Measurements from ENCODE around the gene CBFA2T2.
"Not testable (repeated sequence)": the region's sequence is repeated elsewhere in the genome, so short reads cannot be mapped to it uniquely, and the experiment has no call there.

Gene CBFA2T2

GRCh38 chr20:33508015-33508414 is 18.1 kb downstream of the CBFA2T2 start:
- not testable (repeated sequence) for DNase-seq

GRCh38 chr20:33509057-33509456 is 19.2 kb downstream of the CBFA2T2 start:
- not testable (repeated sequence) for DNase-seq

GRCh38 chr20:33511876-33512275 is 22.0 kb downstream of the CBFA2T2 start:
- DNase-seq: not testable (repeated sequence)

GRCh38 chr20:33515569-33516216 is 25.8 kb downstream of the CBFA2T2 start:
- DNase-seq: no peak

GRCh38 chr20:33516882-33517281 is 27.0 kb downstream of the CBFA2T2 start:
- DNase-seq: no peak

GRCh38 chr20:33518071-33518470 is 28.2 kb downstream of the CBFA2T2 start:
- no peak for DNase-seq

- no peak for DNase-seq
Observed at GRCh38 chr20:33521461-33521860, 31.6 kb downstream of the CBFA2T2 start.

- peak; percentile 45 for DNase-seq
Observed at GRCh38 chr20:33522256-33522820, 32.4 kb downstream of the CBFA2T2 start.

- DNase-seq: no peak
Observed at GRCh38 chr20:33524261-33524660, 34.4 kb downstream of the CBFA2T2 start.

- no peak for DNase-seq
Observed at GRCh38 chr20:33526769-33527168, 36.9 kb downstream of the CBFA2T2 start.

GRCh38 chr20:33531047-33531877 is 41.4 kb downstream of the CBFA2T2 start:
- no peak for DNase-seq

- no peak for DNase-seq
Observed at GRCh38 chr20:33531885-33532284, 42.0 kb downstream of the CBFA2T2 start.

GRCh38 chr20:33532753-33533459 is 43.0 kb downstream of the CBFA2T2 start:
- no peak for DNase-seq

- not testable (repeated sequence) for DNase-seq
Observed at GRCh38 chr20:33535717-33536116, 45.8 kb downstream of the CBFA2T2 start.

- DNase-seq: no peak
Observed at GRCh38 chr20:33537608-33538007, 47.7 kb downstream of the CBFA2T2 start.

- no peak for DNase-seq
Observed at GRCh38 chr20:33539129-33539528, 49.2 kb downstream of the CBFA2T2 start.

GRCh38 chr20:33540427-33540826 is 50.5 kb downstream of the CBFA2T2 start:
- no peak for DNase-seq

- no peak for DNase-seq
Observed at GRCh38 chr20:33541074-33541473, 51.2 kb downstream of the CBFA2T2 start.

- no peak for DNase-seq
Observed at GRCh38 chr20:33541797-33542196, 51.9 kb downstream of the CBFA2T2 start.

GRCh38 chr20:33545763-33546162 is 55.9 kb downstream of the CBFA2T2 start:
- no peak for DNase-seq

- DNase-seq: no peak
Observed at GRCh38 chr20:33549229-33549999, 59.5 kb downstream of the CBFA2T2 start.

- no peak for DNase-seq
Observed at GRCh38 chr20:33551778-33552177, 61.9 kb downstream of the CBFA2T2 start.

- no peak for DNase-seq
Observed at GRCh38 chr20:33552519-33552918, 62.6 kb downstream of the CBFA2T2 start.

All from activated CD4-positive, alpha-beta T cell treated with anti-CD3 and anti-CD28 coated beads for 48 hours (primary cell).